ENCODE results near the gene LCNL1. TPM values are rescaled to one million over a fixed set of nuclear protein-coding genes. Genes with fewer than 3 reads are reported as not detected.

LCNL1 gene
- total RNA-seq, 1 donor, result 3.5 TPM

DNA sequence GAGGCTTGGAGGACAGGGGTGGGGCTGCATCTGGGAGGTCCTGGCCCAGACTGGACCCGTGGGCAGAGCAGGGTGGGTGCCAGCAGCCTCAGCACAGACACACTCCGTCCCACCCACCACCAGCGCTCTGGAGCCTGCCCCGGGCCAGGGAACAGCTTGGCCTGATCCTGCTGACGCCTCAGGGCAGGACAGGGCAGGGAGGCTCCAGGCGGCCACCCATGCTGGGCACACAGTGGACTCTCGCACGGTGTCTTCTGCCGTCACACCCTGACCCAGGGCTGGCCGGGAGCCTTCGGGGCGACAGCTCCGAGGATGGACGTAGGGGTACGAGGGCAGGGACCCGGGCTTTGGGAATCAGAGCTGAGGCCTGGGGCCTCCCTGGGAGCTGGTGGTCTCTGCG is 13.6 kb upstream of the LCNL1 start:
- no peak overlapping the region for H3K4me3 ChIP-seq (ENCODE audit: low read depth, low read length)
- no peak for DNase-seq (ENCODE audit: low read depth)
- TF ChIP-seq, protein P1, sequence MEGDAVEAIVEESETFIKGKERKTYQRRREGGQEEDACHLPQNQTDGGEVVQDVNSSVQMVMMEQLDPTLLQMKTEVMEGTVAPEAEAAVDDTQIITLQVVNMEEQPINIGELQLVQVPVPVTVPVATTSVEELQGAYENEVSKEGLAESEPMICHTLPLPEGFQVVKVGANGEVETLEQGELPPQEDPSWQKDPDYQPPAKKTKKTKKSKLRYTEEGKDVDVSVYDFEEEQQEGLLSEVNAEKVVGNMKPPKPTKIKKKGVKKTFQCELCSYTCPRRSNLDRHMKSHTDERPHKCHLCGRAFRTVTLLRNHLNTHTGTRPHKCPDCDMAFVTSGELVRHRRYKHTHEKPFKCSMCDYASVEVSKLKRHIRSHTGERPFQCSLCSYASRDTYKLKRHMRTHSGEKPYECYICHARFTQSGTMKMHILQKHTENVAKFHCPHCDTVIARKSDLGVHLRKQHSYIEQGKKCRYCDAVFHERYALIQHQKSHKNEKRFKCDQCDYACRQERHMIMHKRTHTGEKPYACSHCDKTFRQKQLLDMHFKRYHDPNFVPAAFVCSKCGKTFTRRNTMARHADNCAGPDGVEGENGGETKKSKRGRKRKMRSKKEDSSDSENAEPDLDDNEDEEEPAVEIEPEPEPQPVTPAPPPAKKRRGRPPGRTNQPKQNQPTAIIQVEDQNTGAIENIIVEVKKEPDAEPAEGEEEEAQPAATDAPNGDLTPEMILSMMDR (IDR thresholded peaks at IDR 0.05; ENCODE audit: insufficient read depth, low read depth, low read length), result no peak

DNA sequence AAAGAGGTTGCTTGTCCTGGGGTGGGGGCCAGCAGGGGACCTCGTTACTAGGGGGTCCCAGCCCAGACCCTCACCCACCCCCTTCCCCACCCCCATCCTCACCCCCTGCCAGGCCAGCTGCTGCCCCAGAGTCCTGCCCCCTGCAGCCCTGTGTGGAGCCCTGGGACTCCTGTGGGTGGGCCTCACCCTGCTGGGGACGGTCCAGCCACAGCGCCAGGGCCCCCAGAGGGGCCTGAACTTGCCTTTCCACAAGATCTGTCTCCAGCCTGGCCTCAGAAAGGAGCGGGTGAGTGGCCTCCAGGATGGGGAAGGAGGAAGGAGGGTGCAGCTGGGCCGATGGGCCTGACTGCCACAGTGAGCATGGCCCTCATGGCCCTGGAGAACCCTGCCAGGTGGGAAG is 13.0 kb upstream of the LCNL1 start:
- no peak for DNase-seq (ENCODE audit: low read depth)
- H3K4me3 ChIP-seq (ENCODE audit: low read depth, low read length), result no peak overlapping the region
- TF ChIP-seq, protein P1 (IDR thresholded peaks at IDR 0.05; ENCODE audit: insufficient read depth, low read depth, low read length), result no peak

DNA sequence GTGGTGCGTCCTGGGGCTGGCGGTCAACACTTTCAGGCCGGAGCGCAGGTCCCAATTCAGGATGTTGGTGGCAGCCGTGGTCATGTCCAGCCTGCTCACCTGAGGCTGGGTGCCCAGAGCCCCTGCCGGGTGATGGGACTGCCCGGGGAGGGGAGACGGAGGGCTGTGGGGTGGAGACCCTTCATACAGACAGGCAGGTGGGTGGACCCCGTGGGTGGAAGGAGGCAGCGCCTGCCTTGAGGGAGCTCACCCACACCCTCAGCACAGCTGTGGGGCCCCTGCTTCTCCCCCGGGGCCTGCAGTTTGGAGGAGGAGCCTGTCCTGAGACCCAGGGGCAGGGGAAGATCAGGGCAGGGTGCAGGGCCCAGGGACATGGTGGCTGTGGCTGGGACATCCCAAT is 12.4 kb upstream of the LCNL1 start:
- TF ChIP-seq, protein P1 (IDR thresholded peaks at IDR 0.05; ENCODE audit: insufficient read depth, low read depth, low read length), result no peak
- DNase-seq (ENCODE audit: low read depth), result no peak

DNA sequence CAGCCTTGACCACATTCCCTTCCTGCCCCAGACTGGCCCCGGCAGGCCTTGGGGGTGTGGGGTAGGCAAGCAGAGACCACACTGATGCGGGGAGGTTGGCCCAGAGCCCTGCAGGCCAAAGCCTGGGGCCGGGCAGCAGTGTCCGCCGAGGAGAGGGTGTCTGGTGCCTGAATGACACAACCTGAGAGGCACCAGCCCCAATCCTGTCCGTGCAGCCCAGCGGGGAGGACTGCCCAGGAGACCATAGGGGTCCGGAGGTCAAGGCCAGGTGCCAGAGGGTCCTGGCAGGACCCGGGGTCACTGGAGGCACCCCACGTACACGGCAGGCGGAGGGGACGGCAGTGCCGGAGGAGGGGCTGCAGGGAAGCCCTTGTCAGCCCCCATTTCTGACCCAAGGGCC is 11.0 kb upstream of the LCNL1 start:
- TF ChIP-seq, protein P1 (IDR thresholded peaks at IDR 0.05; ENCODE audit: insufficient read depth, low read depth, low read length), result no peak
- H3K4me3 ChIP-seq (ENCODE audit: low read depth, low read length), result no peak overlapping the region
- no peak for DNase-seq (ENCODE audit: low read depth)

More for the DNA sequence above, 12.4 kb upstream of the LCNL1 start:
- H3K4me3 ChIP-seq (ENCODE audit: low read depth, low read length), result no peak overlapping the region

DNA sequence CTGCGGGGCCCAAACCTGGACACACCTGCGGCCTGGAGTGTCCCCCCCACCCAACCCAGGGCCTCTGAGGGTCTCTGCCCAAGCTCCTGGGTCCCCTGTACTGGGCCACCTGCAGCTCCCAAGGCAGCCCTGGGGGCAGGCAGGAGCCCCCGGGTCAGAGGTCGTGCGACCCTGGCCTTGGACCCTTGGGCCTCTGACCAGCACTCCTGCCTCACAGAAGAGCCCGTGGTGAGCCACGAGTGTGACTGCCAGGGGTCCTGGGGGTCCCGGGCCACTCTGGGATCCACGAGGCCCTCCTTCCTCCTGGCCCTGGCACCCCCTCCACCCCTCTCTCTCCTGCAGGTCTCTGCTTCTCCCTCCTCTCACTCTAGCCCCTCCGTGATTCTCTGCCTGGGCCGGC is 10.5 kb upstream of the LCNL1 start:
- TF ChIP-seq, protein P1 (IDR thresholded peaks at IDR 0.05; ENCODE audit: insufficient read depth, low read depth, low read length), result no peak
- no peak overlapping the region for H3K4me3 ChIP-seq (ENCODE audit: low read depth, low read length)
- no peak for DNase-seq (ENCODE audit: low read depth)

DNA sequence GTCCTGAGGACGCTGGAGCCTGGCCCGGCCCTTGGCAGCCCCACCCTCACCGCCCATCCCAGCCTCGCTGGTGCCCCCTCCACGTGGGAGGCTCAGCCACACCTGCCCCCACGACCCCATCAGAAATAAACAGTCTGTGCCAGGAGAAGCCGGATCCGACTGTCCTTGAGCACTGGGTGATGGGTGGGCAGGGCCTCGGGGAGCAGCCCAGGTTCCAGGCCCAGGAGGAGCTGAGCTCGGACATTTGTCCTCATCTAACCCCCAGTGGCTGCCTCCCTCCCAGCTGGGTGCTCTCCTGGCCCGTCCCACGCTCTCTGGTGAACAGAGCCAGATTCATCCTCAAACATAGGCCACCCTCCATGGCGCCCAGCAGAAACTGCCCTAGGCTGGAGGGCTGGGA is 10.1 kb upstream of the LCNL1 start:
- TF ChIP-seq, protein P1 (IDR thresholded peaks at IDR 0.05; ENCODE audit: insufficient read depth, low read depth, low read length), result no peak
- H3K4me3 ChIP-seq (ENCODE audit: low read depth, low read length), result no peak overlapping the region
- no peak for DNase-seq (ENCODE audit: low read depth)

Data from fibroblast of villous mesenchyme (primary cell).